ENCODE measurements around the gene JOSD2.

The JOSD2 gene

GRCh38 chr19:50514346-50515167 is 3.6 kb upstream of the JOSD2 start:
- H3K4me3 ChIP-seq (ENCODE audit: low read depth in 1 of 2, low read length in 1 of 2) = no peak overlapping the region
- H3K27me3 ChIP-seq = peaks cover 46% of the 10 kb centered on the region
- H3K27ac ChIP-seq = no peak overlapping the region
- no peaks in the 10 kb centered on the region for H3K36me3 ChIP-seq
- H3K4me1 ChIP-seq (ENCODE audit: control insufficient read depth in 1 of 2, insufficient read depth in 1 of 2, low read depth in 1 of 2, low read length in 1 of 2) = peaks cover 6 to 9% of the 10 kb centered on the region in 2 experiments
- no peak for TF ChIP-seq CTCF (IDR thresholded peaks at IDR 0.05)
- no peaks in the 10 kb centered on the region for H3K9me3 ChIP-seq

GRCh38 chr19:50513746-50514345 is 2.9 kb upstream of the JOSD2 start, which contains the start of gene ASPDH:
ASPDH (minus strand) TSS chr19:50513913; CDS start chr19:50513823, 90 bp downstream.
- peaks cover 6 to 9% of the 10 kb centered on the region in 2 experiments for H3K4me1 ChIP-seq (ENCODE audit: control insufficient read depth in 1 of 2, insufficient read depth in 1 of 2, low read depth in 1 of 2, low read length in 1 of 2)
- no peaks in the 10 kb centered on the region for H3K9me3 ChIP-seq
- peak within 1 kb of the TSS; percentile 39 for H3K27ac ChIP-seq
- no peak within 1 kb of the TSS for H3K4me3 ChIP-seq (ENCODE audit: low read depth in 1 of 2, low read length in 1 of 2)
- TF ChIP-seq CTCF (IDR thresholded peaks at IDR 0.05) = no peak
- peaks cover 46% of the 10 kb centered on the region for H3K27me3 ChIP-seq
- no peaks in the 10 kb centered on the region for H3K36me3 ChIP-seq

GRCh38 chr19:50512999-50513745 is 2.2 kb upstream of the JOSD2 start:
- TF ChIP-seq CTCF (IDR thresholded peaks at IDR 0.05) = no peak
- Histone ChIP-seq H3K9me3 (no peaks in the 10 kb centered on the region), H3K27me3 (peaks cover 46% of the 10 kb centered on the region), H3K27ac (peak overlapping the region; percentile 39), H3K4me3 (ENCODE audit: low read depth in 1 of 2, low read length in 1 of 2) (no peak overlapping the region), H3K4me1 (ENCODE audit: control insufficient read depth in 1 of 2, insufficient read depth in 1 of 2, low read depth in 1 of 2, low read length in 1 of 2) (peaks cover 6 to 9% of the 10 kb centered on the region in 2 experiments), H3K36me3 (no peaks in the 10 kb centered on the region)

- TF ChIP-seq CTCF (IDR thresholded peaks at IDR 0.05) = no peak
- Histone ChIP-seq H3K4me1 (ENCODE audit: control insufficient read depth in 1 of 2, insufficient read depth in 1 of 2, low read depth in 1 of 2, low read length in 1 of 2) (peaks cover 6 to 9% of the 10 kb centered on the region in 2 experiments), H3K36me3 (no peaks in the 10 kb centered on the region), H3K27ac (no peak overlapping the region), H3K4me3 (ENCODE audit: low read depth in 1 of 2, low read length in 1 of 2) (peak overlapping the region in 1 of 2 experiments; percentile 81), H3K9me3 (no peaks in the 10 kb centered on the region), H3K27me3 (peaks cover 42% of the 10 kb centered on the region)
These were observed 1.4 kb upstream of the JOSD2 start for GRCh38 chr19:50512112-50512998.

- Histone ChIP-seq H3K9me3 (no peaks in the 10 kb centered on the region), H3K27me3 (peaks cover 25% of the 10 kb centered on the region), H3K36me3 (peaks cover 7% of the 10 kb centered on the region), H3K27ac (peak overlapping the region; percentile 81), H3K4me3 (ENCODE audit: low read depth in 1 of 2, low read length in 1 of 2) (peak overlapping the region; percentile 71 to 81), H3K4me1 (ENCODE audit: control insufficient read depth in 1 of 2, insufficient read depth in 1 of 2, low read depth in 1 of 2, low read length in 1 of 2) (peaks cover 6 to 9% of the 10 kb centered on the region in 2 experiments)
- no peak for TF ChIP-seq CTCF (IDR thresholded peaks at IDR 0.05)
These were observed 307 bp downstream of the JOSD2 start for GRCh38 chr19:50510700-50511068.
